ENCODE data around the gene CACNA1A.
"Not testable (repeated sequence)": the region's sequence is repeated elsewhere in the genome, so short reads cannot be mapped to it uniquely, and the experiment has no call there.

Gene CACNA1A

DNA sequence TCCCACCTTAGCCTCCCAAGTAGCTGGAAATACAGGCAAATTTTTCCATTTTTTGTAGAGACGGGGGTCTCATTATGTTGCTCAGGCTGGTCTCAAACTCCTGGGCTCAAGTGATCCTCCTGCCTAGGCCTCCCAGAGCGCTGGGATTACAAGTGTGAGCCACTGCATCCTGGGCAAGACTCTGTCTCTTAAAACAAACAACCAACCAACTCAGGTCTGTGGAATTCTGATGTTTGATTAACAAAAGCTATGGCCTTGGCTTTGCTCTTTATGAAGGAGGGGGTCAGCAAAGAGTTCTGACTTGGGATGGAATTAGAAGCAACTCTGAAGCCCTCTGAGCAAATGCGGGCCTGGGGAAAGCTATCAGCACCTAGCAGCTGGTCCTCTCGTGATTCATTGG, 238.4 kb downstream of the CACNA1A start:
- no peak for DNase-seq

DNA sequence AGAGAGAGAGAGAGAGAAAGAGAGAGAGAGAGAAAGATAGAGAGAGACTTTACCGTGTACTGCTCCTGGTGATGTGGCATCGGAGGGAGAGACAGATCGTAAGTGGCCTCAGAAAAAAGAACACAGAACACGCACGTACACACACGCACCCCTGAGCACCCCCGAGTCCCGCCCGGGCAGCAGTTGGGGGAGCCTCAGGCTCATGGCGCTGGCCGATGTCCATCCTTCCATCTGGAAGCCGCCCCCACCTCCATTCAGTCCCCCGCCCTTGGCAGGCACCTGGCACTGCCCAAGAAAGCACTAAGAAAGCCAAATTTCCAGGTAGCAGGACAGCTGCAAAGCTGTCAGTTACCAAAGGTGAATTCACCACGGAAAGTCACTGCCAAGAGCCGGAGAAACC, 239.1 kb downstream of the CACNA1A start:
- no peak for DNase-seq

DNA sequence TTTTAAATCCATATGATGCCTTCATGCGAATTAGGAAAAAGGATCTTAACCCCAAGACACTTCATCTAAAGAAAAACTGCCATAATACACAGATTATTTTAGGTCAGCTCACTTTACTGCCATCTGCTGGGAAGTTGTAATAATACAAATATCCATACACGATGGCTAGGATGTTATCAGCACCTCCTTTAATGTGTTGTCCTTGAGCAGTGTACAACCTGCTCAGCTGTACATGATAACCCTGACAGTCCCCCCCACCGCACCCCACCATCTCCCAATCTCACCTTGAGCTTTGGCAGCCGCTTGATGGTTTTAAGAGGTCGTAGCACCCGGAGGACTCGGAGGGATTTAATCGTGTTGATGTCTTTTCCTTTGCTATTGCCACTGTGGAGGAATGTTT, 243.8 kb downstream of the CACNA1A start:
- DNase-seq: no peak

GRCh38 chr19:13260883-13261653, 245.2 kb downstream of the CACNA1A start:
- peak; percentile 39 for DNase-seq

DNA sequence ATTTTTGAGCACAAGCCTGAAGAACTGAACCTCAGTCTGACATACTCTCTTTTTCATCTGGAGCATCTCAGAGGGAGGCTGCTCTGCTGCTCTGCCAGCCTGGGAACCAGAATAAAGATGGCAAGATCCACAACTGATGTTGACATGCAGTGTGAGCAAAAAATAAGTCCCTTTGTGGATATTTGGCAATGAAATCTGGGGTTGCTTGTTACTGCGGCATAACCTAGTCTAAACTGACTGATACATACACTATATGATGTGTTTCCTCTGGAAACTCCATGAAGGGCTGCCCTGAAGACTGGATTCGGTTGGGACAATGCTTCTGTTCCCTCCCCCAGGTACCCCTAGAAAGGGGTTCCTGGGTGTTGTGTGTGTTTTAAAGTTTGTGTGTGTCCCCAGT, 249.4 kb downstream of the CACNA1A start:
- no peak for DNase-seq

DNA sequence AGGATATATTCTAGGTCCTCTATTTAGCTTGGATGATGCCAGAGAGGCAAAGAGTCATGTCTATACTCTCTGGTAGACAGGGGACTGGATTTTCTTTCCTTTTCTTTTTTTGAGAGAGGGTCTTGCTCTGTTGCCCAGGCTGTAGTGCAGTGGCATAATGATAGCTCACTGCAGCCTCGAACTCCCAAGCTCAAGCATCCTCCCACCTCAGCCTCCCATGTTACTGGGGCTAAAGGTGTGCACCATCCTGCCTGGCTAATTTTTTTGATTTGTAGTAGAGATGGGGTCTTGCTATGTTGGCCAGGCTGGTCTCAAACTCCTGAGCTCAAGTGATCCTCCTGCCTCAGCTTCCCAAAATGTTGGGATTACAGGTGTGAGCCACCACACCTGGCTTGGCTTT, 249.9 kb downstream of the CACNA1A start:
- not testable (repeated sequence) for DNase-seq

DNA sequence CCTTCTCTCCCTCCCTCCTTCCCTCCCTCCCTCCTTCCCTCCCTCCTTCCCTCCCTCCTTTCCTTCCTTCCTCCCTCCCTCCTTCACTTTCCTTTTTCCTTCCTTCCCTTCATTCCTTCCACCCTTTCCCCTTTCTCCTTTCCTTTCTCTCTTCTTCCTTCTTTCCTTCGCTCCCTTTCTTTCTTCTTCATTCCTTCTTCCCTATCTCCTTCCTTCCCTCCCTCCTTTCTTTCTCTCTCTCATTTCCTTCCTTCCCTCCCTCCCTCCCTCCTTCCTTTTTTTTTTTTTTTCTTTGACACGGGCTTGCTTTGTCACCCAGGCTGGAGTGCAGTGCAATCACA, 250.6 kb downstream of the CACNA1A start:
- no peak for DNase-seq

DNA sequence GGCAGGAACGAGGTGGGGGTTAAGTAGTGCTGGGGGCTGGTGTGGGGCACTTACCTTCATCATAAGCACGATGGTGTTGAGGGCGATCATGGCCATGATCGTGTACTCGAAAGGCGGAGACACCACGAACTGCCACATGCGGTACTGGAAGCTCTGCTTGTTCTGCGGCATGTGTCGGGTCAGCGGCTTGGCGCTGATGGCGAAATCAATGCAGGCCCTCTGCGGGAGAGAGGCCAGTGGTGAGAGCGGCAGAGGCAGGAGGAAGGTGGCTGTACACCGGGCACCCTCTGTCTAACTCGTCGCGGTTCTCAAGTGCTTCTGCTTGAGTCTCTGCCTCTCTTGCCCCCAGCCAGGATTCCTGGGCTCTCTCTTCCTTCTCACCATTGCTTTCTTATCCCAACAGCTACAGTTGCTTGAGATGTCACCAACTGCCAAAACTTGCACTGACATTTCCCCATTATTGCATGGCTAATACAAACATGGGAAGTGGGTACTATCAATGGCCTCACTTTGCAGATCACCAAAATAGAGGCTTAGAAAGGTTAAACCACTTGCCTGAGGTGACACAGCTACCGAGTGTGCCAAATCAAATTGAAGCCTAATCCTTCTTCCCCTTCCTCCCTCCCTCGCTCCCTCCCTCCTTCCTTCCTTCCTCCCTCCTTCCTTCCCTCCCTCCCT, 251.1 kb downstream of the CACNA1A start:
- no peak for DNase-seq

GRCh38 chr19:13252569-13253335, 253.5 kb downstream of the CACNA1A start:
- DNase-seq: no peak

GRCh38 chr19:13244920-13245319, 261.4 kb downstream of the CACNA1A start:
- no peak for DNase-seq

DNA sequence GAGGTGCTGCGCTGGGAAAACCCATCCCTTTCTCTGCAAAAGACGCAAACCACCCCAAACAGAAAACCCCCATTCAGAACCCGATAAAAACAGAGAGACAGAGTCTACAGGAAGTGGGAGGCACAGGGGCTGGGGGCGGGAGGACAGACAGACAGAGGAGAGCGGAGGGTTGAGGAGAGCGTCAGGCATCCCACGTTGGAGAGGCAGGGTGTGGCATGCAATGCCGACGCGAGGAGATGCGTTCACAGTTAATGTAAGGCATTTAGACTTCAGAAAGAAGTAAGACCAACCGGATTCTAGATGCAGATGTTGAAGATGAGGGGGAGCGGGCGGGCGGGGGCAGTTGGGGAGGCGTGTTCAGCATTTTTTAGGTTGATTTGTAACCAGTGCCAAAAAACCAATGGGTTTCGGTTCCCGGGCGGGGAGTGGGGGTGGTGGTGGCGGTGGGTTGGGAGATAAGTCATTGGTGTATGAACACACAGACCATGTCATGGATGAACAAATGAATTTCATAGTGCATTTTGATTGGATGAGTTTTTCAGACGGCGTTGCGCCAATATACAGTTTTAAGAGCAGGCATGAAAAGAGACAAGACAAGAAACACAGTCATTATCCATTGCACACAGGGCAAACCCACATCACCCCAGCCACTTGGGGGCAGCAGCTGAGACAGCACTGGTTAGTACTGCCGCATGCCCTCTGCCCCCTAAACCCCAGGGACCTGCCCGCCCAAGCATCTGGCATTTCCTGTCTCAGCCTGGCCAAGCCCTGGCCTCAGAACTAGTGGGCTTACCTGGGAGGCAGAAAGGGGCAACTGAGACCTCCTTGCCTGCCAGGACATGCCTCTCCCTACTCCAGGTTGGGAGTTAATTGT, 264.8 kb downstream of the CACNA1A start:
- no peak for DNase-seq

DNA sequence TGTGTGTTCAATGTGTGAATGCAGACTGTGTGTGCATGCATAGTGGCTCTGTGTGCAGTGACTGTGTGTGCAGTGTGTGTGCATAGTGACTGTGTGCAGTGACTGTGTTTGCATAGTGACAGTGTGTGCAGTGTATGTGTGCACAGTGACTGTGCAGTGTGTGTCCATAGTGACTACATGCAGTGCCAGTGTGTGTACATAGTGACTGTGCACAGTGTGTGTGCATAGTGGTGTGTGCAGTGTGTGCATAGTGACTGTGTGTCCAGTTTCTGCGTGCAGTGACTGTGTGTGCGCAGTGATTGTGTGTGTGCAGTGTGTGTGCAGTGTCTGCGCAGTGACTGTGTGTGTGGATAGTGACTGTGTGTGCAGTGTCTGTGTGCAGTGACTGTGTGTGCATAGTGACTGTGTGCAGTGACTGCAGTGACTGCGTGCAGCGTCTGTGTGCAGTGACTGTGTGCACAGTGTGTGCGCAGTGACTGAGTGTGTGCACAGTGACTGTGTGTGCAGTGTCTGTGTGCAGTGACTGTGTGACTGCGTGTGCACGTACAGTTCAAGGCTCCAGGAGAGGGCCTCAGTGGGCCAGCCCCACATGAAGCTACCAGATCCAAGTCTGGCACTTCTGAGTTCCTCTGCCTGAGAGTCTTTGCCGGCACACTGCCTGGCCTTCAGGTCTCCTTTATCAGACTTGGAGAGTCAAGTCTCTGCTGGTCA, 265.8 kb downstream of the CACNA1A start:
- no peak for DNase-seq

DNA sequence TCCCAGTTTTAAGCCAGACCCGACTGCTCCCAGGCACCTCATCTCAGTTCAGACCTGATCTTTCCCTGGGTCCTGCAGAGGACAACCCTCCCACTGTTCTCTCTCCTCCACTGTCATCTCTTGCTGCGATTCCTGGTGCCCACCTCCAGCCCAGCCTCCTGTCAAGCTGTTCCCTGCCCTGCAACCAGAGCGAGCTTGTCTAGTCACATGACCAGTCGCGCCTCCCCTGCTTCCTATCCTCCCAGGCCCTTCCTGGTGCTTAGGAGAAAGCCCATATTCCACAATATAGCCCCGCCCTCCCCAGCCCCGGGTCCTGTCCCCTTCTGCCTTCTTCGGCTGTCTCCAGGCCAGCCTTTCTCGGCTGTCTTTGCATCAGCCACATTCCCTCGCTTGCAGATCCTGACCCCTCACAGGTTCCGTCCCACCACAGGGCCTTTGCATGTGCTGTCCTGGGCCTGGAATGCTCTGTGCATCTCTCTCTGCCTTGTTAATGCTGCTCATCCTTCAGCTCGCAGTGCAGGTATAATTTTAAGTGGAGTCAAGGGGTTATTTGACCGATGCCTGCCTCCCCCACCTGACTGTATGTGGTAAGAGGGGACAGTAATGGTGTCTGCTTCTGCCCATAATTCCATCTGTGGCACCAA, 267.3 kb downstream of the CACNA1A start:
- DNase-seq: no peak

DNA sequence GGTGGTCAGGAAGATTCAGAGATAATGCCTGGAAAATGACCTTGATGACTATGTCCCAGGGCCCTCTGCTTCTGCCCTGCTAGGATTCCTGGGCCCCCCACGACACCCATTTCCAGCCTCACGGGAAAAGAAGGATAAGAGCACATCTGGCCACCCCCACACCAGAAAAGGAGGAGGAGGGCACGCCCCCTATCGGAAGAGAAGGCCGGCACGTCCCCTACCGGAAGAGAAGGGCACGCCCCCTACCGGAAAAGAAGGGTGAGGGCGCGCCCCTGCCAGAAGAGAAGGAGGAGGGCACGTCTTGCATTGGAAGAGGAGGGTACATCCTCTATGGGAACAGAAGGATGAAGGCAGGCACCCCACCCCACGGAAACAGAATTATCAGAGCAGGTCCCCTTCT, 271.8 kb downstream of the CACNA1A start:
- DNase-seq: peak; percentile 49

- no peak for DNase-seq
Measured at GRCh38 chr19:13231663-13232062, 274.6 kb downstream of the CACNA1A start.

DNA sequence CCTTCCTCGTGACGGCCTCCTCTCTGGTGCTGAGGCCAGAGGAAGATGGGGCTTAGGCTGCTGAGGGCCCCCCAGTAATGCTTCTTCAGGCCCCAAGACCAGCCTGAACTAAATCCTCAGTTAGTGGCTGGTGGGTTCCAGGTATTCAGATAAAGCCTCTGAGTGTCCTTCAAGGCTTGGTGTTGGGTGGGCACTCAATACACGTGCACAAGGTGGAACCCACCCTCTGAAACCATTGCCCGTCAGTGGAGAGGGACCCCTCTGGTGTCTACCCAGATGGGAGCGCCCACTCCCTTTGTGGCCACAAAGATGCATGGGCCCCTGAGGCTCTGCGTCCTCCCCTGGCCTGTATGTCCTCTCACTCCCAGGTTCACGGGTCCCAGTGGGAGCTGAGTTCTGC, 277.0 kb downstream of the CACNA1A start:
- no peak for DNase-seq

GRCh38 chr19:13228561-13228960, 277.7 kb downstream of the CACNA1A start:
- no peak for DNase-seq

- DNase-seq: no peak
Measured at GRCh38 chr19:13226983-13227382, 279.3 kb downstream of the CACNA1A start.

DNA sequence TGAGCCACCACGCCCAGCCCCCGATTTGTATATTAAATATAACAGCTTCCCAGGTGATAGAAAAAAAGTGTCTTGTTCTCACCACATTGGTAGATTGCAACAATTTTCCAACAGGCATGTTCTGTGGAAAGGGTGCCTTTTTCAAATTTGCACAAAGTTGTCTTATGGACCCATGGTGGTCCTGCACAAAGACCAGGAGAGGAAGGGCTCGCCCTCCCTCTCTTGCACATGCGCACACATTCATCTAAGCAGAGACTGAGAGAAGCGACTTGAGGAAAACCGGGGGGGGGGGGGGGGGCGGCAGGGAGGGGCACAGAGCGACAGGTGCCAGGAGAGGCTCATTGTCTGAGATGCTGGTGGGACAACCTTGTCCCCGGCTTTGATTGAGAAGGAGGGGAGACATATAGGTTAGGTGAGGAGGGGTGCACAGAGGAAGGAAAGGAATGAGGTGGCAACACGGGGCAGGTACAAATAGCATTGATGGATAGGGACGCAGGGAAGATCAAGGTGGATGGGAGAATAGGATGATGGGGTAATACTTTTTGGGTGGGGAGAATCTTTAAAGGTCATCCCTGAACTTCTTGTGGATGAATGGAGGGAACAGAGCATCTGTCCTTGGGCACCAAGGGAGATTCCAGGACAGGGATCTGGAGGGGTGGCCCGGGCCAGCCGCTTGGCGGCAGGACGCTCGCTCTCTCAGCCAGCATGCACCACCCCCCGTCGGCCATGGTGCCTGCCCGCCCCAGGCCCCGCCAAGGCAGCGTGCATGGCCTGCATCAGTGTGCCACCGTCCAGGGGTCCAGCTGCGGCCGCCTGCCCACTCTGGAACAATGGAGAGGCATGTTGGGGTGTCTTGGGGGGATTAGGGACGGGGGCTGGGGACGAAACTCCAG, 280.1 kb downstream of the CACNA1A start:
- no peak for DNase-seq

DNA sequence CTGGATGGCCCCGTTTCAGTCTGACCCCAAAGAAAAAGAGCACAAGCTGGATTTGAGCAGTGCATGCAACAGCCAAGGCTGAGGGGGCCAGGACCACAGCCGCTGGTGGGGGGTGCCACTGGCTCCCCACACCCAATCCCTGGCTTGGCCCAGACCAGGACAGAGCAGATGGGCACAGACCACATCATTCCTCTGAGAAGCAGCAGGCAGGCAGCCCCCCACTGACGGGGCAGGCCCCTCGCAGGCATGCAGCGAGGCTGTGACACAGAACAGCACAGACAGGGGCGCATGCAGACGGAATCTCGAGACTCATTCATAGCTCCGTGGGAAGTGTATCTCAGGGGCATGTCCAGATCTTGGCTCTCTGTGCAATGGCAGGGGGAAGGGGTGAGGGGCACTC, 281.2 kb downstream of the CACNA1A start:
- DNase-seq: no peak

DNA sequence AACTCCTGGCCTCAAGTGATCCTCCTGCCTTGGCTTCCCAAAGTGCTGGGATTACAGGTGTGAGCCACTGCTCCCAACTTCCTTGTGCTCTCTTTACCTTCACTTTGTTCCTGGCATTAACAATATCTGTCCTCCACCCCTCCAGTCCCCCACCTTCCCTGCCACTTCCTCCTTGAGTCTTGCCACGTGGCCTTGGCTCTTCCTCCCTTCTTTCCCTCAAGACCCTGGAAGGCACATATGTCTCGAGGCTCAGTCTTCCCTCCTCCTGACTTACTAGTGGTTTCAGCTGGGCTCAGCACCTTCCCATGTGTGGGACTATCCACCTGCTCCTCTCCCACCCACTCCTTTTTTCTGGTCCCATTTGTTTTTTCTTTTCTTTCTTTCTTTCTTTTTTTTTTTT, 285.4 kb downstream of the CACNA1A start:
- DNase-seq: no peak

Measured in CD4-positive, alpha-beta T cell treated with Interferon gamma for 1 hour (primary cell).